ENCODE results near the gene RHBDD1.

RHBDD1 gene

GRCh38 chr2:227038550-227039189, 202.8 kb downstream of the RHBDD1 start:
- DNase-seq (ENCODE audit: low read depth, low spot score) = no peak
- in situ Hi-C loops (cut with HindIII; ENCODE audit: low sequenced_read_pairs) = no loop called here
- no peak overlapping the region for H3K4me3 ChIP-seq (ENCODE audit: low read depth, low read length)
- TF ChIP-seq CTCF (IDR thresholded peaks at IDR 0.05; ENCODE audit: low read depth, low read length) = no peak

GRCh38 chr2:227043981-227044380, 208.1 kb downstream of the RHBDD1 start:
- in situ Hi-C loops (cut with HindIII; ENCODE audit: low sequenced_read_pairs) = no loop called here
- no peak for TF ChIP-seq CTCF (IDR thresholded peaks at IDR 0.05; ENCODE audit: low read depth, low read length)
- H3K4me3 ChIP-seq (ENCODE audit: low read depth, low read length) = no peak overlapping the region
- DNase-seq (ENCODE audit: low read depth, low spot score) = no peak
